DND-41 (cell line): ENCODE measurements around the gene SLC35C1.

Experiments used
- ATAC-seq: fragments of 200-7000 bp; cut with Tn5 transposase; 3 replicates; pipeline ENCODE4 v1.9.1; 2021; ENCODE audit warnings: low read depth; ENCODE audit not compliant: insufficient read depth
- DNase-seq: peaks from one replicate; pipeline ENCODE4 v3.0.0-alpha.2; 2020
- H2AFZ ChIP-seq: 2 replicates; pipeline ENCODE4 v1.6.0; 2012; ENCODE audit warnings: low read depth, low read length
- H3K27ac ChIP-seq: 2 replicates; pipeline ENCODE4 v1.5.1; 2012; ENCODE audit warnings: low read length, inconsistent platforms
- H3K27me3 ChIP-seq: fragments of 200-600 bp; sonication (generic); 2 replicates; pipeline ENCODE4 v1.6.0; 2012; ENCODE audit warnings: low read length, mild to moderate bottlenecking, inconsistent platforms; ENCODE audit not compliant: insufficient read depth, poor library complexity
- H3K36me3 ChIP-seq: 2 replicates; pipeline ENCODE4 v1.5.1; 2012; ENCODE audit warnings: low read length, inconsistent platforms; ENCODE audit not compliant: insufficient read depth
- H3K4me1 ChIP-seq: 2 replicates; pipeline ENCODE4 v1.5.1; 2012; ENCODE audit warnings: mild to moderate bottlenecking, low read length; ENCODE audit not compliant: insufficient read depth
- H3K4me2 ChIP-seq: 2 replicates; pipeline ENCODE4 v1.6.0; 2012; ENCODE audit warnings: mild to moderate bottlenecking, moderate library complexity, low read length, inconsistent platforms; ENCODE audit not compliant: insufficient read depth
- H3K4me3 ChIP-seq, 2 experiments: fragments of 200-600 bp in 1 of 2; shearing (Covaris generic) in 1 of 2; 2 replicates each; pipeline ENCODE4 v1.5.1; 2012 to 2016; ENCODE audit warnings: inconsistent platforms in 2 of 2, low read length in 2 of 2, mild to moderate bottlenecking in 2 of 2, low read depth in 1 of 2, moderate library complexity in 1 of 2
- H3K79me2 ChIP-seq: 2 replicates; pipeline ENCODE4 v1.6.0; 2012; ENCODE audit warnings: low read length, inconsistent platforms; ENCODE audit not compliant: insufficient read depth
- H3K9ac ChIP-seq: 2 replicates; pipeline ENCODE4 v1.6.0; 2012; ENCODE audit warnings: low read depth, mild to moderate bottlenecking, inconsistent platforms, low read length, moderate library complexity
- H3K9me3 ChIP-seq: 2 replicates; pipeline ENCODE4 v1.5.1; 2012; ENCODE audit warnings: low read length, moderate library complexity, mild to moderate bottlenecking, inconsistent platforms; ENCODE audit not compliant: insufficient read depth, severe bottlenecking
- H4K20me1 ChIP-seq: 2 replicates; pipeline ENCODE4 v1.6.0; 2012; ENCODE audit warnings: low read length; ENCODE audit not compliant: insufficient read depth
- CTCF ChIP-seq: IDR thresholded peaks from 2 replicates; pipeline ENCODE4 v1.5.1; 2012; ENCODE audit warnings: borderline replicate concordance, low read length, moderate library complexity, mild to moderate bottlenecking; ENCODE audit not compliant: poor library complexity, severe bottlenecking; ENCODE audit errors: extremely low read depth
- EZH2 ChIP-seq: IDR thresholded peaks from 3 replicates; pipeline ENCODE4 v1.6.1; 2012; ENCODE audit warnings: borderline replicate concordance, low read depth, mild to moderate bottlenecking, moderate library complexity, low read length, inconsistent platforms; ENCODE audit not compliant: severe bottlenecking

Gene SLC35C1

GRCh38 chr11:45791524-45791923, 13.4 kb upstream of the SLC35C1 start:
- TF ChIP-seq CTCF (no peak), EZH2 (no peak)
- no peaks in the 10 kb centered on the region for H4K20me1 ChIP-seq
- H3K9me3 ChIP-seq, result peaks cover 10% of the 10 kb centered on the region
- H3K27me3 ChIP-seq, result no peaks in the 10 kb centered on the region
- no peak for ATAC-seq
- H3K36me3 ChIP-seq, result no peaks in the 10 kb centered on the region
- H3K4me1 ChIP-seq, result peaks cover 11% of the 10 kb centered on the region
- H2AFZ ChIP-seq, result no peak overlapping the region
- no peak overlapping the region for H3K4me3 ChIP-seq
- no peak overlapping the region for H3K4me2 ChIP-seq
- no peak overlapping the region for H3K27ac ChIP-seq
- DNase-seq, result no peak
- H3K79me2 ChIP-seq, result no peaks in the 10 kb centered on the region
- no peak overlapping the region for H3K9ac ChIP-seq

GRCh38 chr11:45794169-45794568, 10.8 kb upstream of the SLC35C1 start:
- H3K4me3 ChIP-seq, result no peak overlapping the region
- no peaks in the 10 kb centered on the region for H3K4me1 ChIP-seq
- no peaks in the 10 kb centered on the region for H3K9me3 ChIP-seq
- ATAC-seq (no peak), DNase-seq (no peak)
- no peak overlapping the region for H3K9ac ChIP-seq
- H4K20me1 ChIP-seq, result no peaks in the 10 kb centered on the region
- no peaks in the 10 kb centered on the region for H3K36me3 ChIP-seq
- H3K27me3 ChIP-seq, result no peaks in the 10 kb centered on the region
- no peak overlapping the region for H3K4me2 ChIP-seq
- H3K27ac ChIP-seq, result no peak overlapping the region
- no peaks in the 10 kb centered on the region for H3K79me2 ChIP-seq
- H2AFZ ChIP-seq, result no peak overlapping the region
- TF ChIP-seq EZH2, result no peak
- no peak for TF ChIP-seq CTCF

- no peak overlapping the region for H3K4me3 ChIP-seq
- H3K9me3 ChIP-seq, result no peaks in the 10 kb centered on the region
- no peak for TF ChIP-seq EZH2
- no peak for TF ChIP-seq CTCF
- no peak overlapping the region for H3K9ac ChIP-seq
- no peak overlapping the region for H3K27ac ChIP-seq
- no peaks in the 10 kb centered on the region for H3K79me2 ChIP-seq
- no peaks in the 10 kb centered on the region for H3K27me3 ChIP-seq
- no peaks in the 10 kb centered on the region for H4K20me1 ChIP-seq
- DNase-seq, result no peak
- no peaks in the 10 kb centered on the region for H3K4me1 ChIP-seq
- no peak overlapping the region for H2AFZ ChIP-seq
- no peaks in the 10 kb centered on the region for H3K36me3 ChIP-seq
- H3K4me2 ChIP-seq, result no peak overlapping the region
- ATAC-seq, result no peak
These were observed 9.6 kb upstream of the SLC35C1 start for GRCh38 chr11:45795379-45795778.

- Histone ChIP-seq H3K9ac (no peak overlapping the region), H3K4me3 (no peak overlapping the region), H3K4me1 (no peaks in the 10 kb centered on the region), H3K27me3 (no peaks in the 10 kb centered on the region), H2AFZ (no peak overlapping the region), H3K79me2 (no peaks in the 10 kb centered on the region), H3K9me3 (no peaks in the 10 kb centered on the region), H3K4me2 (no peak overlapping the region), H4K20me1 (no peaks in the 10 kb centered on the region), H3K36me3 (no peaks in the 10 kb centered on the region), H3K27ac (no peak overlapping the region)
- no peak for TF ChIP-seq CTCF
- no peak for TF ChIP-seq EZH2
- ATAC-seq, result no peak
- no peak for DNase-seq
These were observed 8.5 kb upstream of the SLC35C1 start for GRCh38 chr11:45796461-45796861.
